ENCODE results near the gene CCDC107. TPM values are rescaled to one million over a fixed set of nuclear protein-coding genes. Genes with fewer than 3 reads are reported as not detected.
A peak's percentile ranks its signal among the peaks of the same experiment; 100 is the strongest.

CCDC107 gene
- total RNA-seq, 1 donor from 2014 or later = 11.9 TPM

- DNase-seq (ENCODE audit: low read depth) = no peak
These were observed 3.8 kb downstream of the CCDC107 start for GRCh38 chr9:35661756-35662350.

GRCh38 chr9:35662437-35662836 is 4.3 kb downstream of the CCDC107 start:
- DNase-seq (ENCODE audit: low read depth) = no peak

GRCh38 chr9:35664531-35665470 is 6.7 kb downstream of the CCDC107 start, which contains the start of gene ARHGEF39:
ARHGEF39 (minus strand) TSS chr9:35665195; CDS start chr9:35665169, 26 bp downstream.
- peak; percentile 64 for DNase-seq (ENCODE audit: low read depth)

GRCh38 chr9:35665471-35665818 is 7.4 kb downstream of the CCDC107 start:
- no peak for DNase-seq (ENCODE audit: low read depth)

GRCh38 chr9:35666045-35666444 is 8.0 kb downstream of the CCDC107 start:
- peak; percentile 53 for DNase-seq (ENCODE audit: low read depth)

- DNase-seq (ENCODE audit: low read depth) = no peak
These were observed 8.5 kb downstream of the CCDC107 start for GRCh38 chr9:35666549-35666948.

GRCh38 chr9:35667939-35668338 is 9.8 kb downstream of the CCDC107 start:
- DNase-seq (ENCODE audit: low read depth) = no peak

GRCh38 chr9:35669331-35670145 is 11.4 kb downstream of the CCDC107 start:
- DNase-seq (ENCODE audit: low read depth) = peak; percentile 93

GRCh38 chr9:35673132-35674024 is 15.3 kb downstream of the CCDC107 start, which contains the start of gene CA9:
CA9 (plus strand) TSS chr9:35673928; CDS start chr9:35673960, 32 bp downstream.
- DNase-seq (ENCODE audit: low read depth) = no peak

GRCh38 chr9:35674025-35674361 is 15.9 kb downstream of the CCDC107 start:
- no peak for DNase-seq (ENCODE audit: low read depth)

- no peak for DNase-seq (ENCODE audit: low read depth)
These were observed 17.1 kb downstream of the CCDC107 start for GRCh38 chr9:35675204-35675603.

- no peak for DNase-seq (ENCODE audit: low read depth)
These were observed 17.8 kb downstream of the CCDC107 start for GRCh38 chr9:35675732-35676392.

GRCh38 chr9:35679091-35679490 is 21.0 kb downstream of the CCDC107 start:
- no peak for DNase-seq (ENCODE audit: low read depth)

- DNase-seq (ENCODE audit: low read depth) = no peak
These were observed 21.8 kb downstream of the CCDC107 start for GRCh38 chr9:35679766-35680330.

GRCh38 chr9:35680331-35681105 is 22.4 kb downstream of the CCDC107 start:
- no peak for DNase-seq (ENCODE audit: low read depth)

- no peak for DNase-seq (ENCODE audit: low read depth)
These were observed 23.4 kb downstream of the CCDC107 start for GRCh38 chr9:35681341-35682002.

GRCh38 chr9:35682051-35682450 is 24.0 kb downstream of the CCDC107 start:
- DNase-seq (ENCODE audit: low read depth) = no peak

- DNase-seq (ENCODE audit: low read depth) = no peak
These were observed 24.6 kb downstream of the CCDC107 start for GRCh38 chr9:35682520-35683315.
